Bronchial smooth muscle cell (primary cell): Measurements from ENCODE around the gene ZNF334. TPM values are rescaled to one million over a fixed set of nuclear protein-coding genes. Genes with fewer than 3 reads are reported as not detected.

Experiments
- total RNA-seq: library from RNA; depleted of rRNA; stranded (reverse); fragments of >200 nt; gene quantifications from 2 replicates; pipeline ENCODE4 v1.2.1, GENCODE V29; 2014

Gene ZNF334
- 2.4 and 7.0 TPM in 2 replicates for total RNA-seq

GRCh38 chr20:46512943-46513844 is at the start of gene ZNF334:
Gene ZNF334, minus strand, starts transcription at chr20:46513559. Its CDS starts 1,457 bp downstream, at chr20:46512102.

GRCh38 chr20:46550461-46550860 is 37.1 kb upstream of the ZNF334 start, which contains the start of gene OCSTAMP:
Gene OCSTAMP, minus strand, starts transcription at chr20:46550654. Its CDS starts 94 bp downstream, at chr20:46550560.

Other genes with a start within 250 kb of the ZNF334 start
- not detected in 2 replicates for gene CDH22, start 205.1 kb downstream of the ZNF334 start, total RNA-seq
- 26.2 and 32.2 TPM in 2 replicates for gene ELMO2, start 106.9 kb downstream of the ZNF334 start, total RNA-seq
- not detected in 2 replicates for gene OCSTAMP, start 37.1 kb upstream of the ZNF334 start, total RNA-seq
- gene SLC13A3, start 137.9 kb upstream of the ZNF334 start, total RNA-seq = 2.2 and 2.5 TPM in 2 replicates
- gene TP53RK, start 175.9 kb upstream of the ZNF334 start, total RNA-seq = 12.3 and 15.4 TPM in 2 replicates
- 40.6 and 42.4 TPM in 2 replicates for gene SLC2A10, start 196.1 kb upstream of the ZNF334 start, total RNA-seq